Duodenal mucosa (tissue), 2 donors: ENCODE measurements around the gene RGS9BP.
"Not testable (repeated sequence)": the region's sequence is repeated elsewhere in the genome, so short reads cannot be mapped to it uniquely, and the experiment has no call there.

Source experiments
- H3K27ac ChIP-seq: one replicate; pipeline ENCODE4 v1.7.0; 2013; ENCODE audit warnings: low read depth, low read length
- H3K27me3 ChIP-seq, 2 donors: one replicate each; pipeline ENCODE4 v1.7.0; 2013; ENCODE audit warnings: low read length in 2 of 2, control low read depth in 1 of 2; ENCODE audit not compliant: insufficient read depth in 2 of 2, control insufficient read depth in 1 of 2
- H3K36me3 ChIP-seq, 2 donors: one replicate each; pipeline ENCODE4 v1.7.0; 2013; ENCODE audit warnings: low read length in 2 of 2, control low read depth in 1 of 2; ENCODE audit not compliant: insufficient read depth in 2 of 2, control insufficient read depth in 1 of 2
- H3K4me1 ChIP-seq, 2 donors: one replicate each; pipeline ENCODE4 v1.7.0; 2013; ENCODE audit warnings: low read length in 2 of 2, control low read depth in 1 of 2; ENCODE audit not compliant: insufficient read depth in 2 of 2, control insufficient read depth in 1 of 2
- H3K4me3 ChIP-seq, 2 donors: one replicate each; pipeline ENCODE4 v1.7.0; 2013; ENCODE audit warnings: low read length in 2 of 2, low read depth in 1 of 2
- H3K9ac ChIP-seq, 2 donors: one replicate each; pipeline ENCODE4 v1.7.0; 2013; ENCODE audit warnings: low read length in 2 of 2, low read depth in 1 of 2
- H3K9me3 ChIP-seq, 2 donors: one replicate each; pipeline ENCODE4 v1.7.0; 2013; ENCODE audit warnings: low read length in 2 of 2, control low read depth in 1 of 2; ENCODE audit not compliant: control insufficient read depth in 1 of 2

The RGS9BP gene

GRCh38 chr19:32649751-32650150, 25.9 kb upstream of the RGS9BP start:
- peaks cover 4 to 29% of the 10 kb centered on the region in 2 donors for H3K36me3 ChIP-seq
- peaks cover 13 to 16% of the 10 kb centered on the region in 2 donors for H3K4me1 ChIP-seq
- no peak overlapping the region for H3K4me3 ChIP-seq
- H3K27ac ChIP-seq: no peak overlapping the region
- no peak overlapping the region for H3K9ac ChIP-seq
- H3K9me3 ChIP-seq: no peaks in the 10 kb centered on the region
- H3K27me3 ChIP-seq: no peaks in the 10 kb centered on the region

- no peaks in the 10 kb centered on the region for H3K9me3 ChIP-seq
- H3K9ac ChIP-seq: no peak overlapping the region
- H3K4me3 ChIP-seq: no peak overlapping the region
- peaks cover 13 to 16% of the 10 kb centered on the region in 2 donors for H3K4me1 ChIP-seq
- no peak overlapping the region for H3K27ac ChIP-seq
- H3K27me3 ChIP-seq: no peaks in the 10 kb centered on the region
- H3K36me3 ChIP-seq: peaks cover 7 to 34% of the 10 kb centered on the region in 2 donors
Measured at GRCh38 chr19:32650671-32651070, 25.0 kb upstream of the RGS9BP start.

GRCh38 chr19:32651729-32652140, 23.9 kb upstream of the RGS9BP start:
- Histone ChIP-seq H3K9ac (no peak overlapping the region), H3K36me3 (peaks cover 7 to 36% of the 10 kb centered on the region in 2 donors), H3K9me3 (no peaks in the 10 kb centered on the region), H3K4me1 (peaks cover 13 to 16% of the 10 kb centered on the region in 2 donors), H3K4me3 (no peak overlapping the region), H3K27me3 (no peaks in the 10 kb centered on the region), H3K27ac (no peak overlapping the region)

- H3K9me3 ChIP-seq, H3K4me3 ChIP-seq, H3K9ac ChIP-seq, H3K27ac ChIP-seq, H3K27me3 ChIP-seq: not testable (repeated sequence)
- Histone ChIP-seq H3K4me1 (peaks cover 13 to 16% of the 10 kb centered on the region in 2 donors), H3K36me3 (peaks cover 7 to 32% of the 10 kb centered on the region in 2 donors)
Measured at GRCh38 chr19:32652331-32652730, 23.3 kb upstream of the RGS9BP start.

GRCh38 chr19:32652894-32653598, 22.6 kb upstream of the RGS9BP start:
- H3K27ac ChIP-seq: peak overlapping the region; percentile 38
- H3K9me3 ChIP-seq: no peaks in the 10 kb centered on the region
- H3K36me3 ChIP-seq: peaks cover 7 to 28% of the 10 kb centered on the region in 2 donors
- H3K9ac ChIP-seq: peak overlapping the region in 1 of 2 donors; percentile 21
- H3K27me3 ChIP-seq: no peaks in the 10 kb centered on the region
- peak overlapping the region in 1 of 2 donors; percentile 10 for H3K4me3 ChIP-seq
- H3K4me1 ChIP-seq: peaks cover 13 to 16% of the 10 kb centered on the region in 2 donors

GRCh38 chr19:32653599-32653915, 22.1 kb upstream of the RGS9BP start:
- Histone ChIP-seq H3K9me3 (no peaks in the 10 kb centered on the region), H3K9ac (no peak overlapping the region), H3K27ac (peak overlapping the region; percentile 38), H3K4me3 (no peak overlapping the region), H3K27me3 (no peaks in the 10 kb centered on the region), H3K4me1 (peaks cover 13 to 16% of the 10 kb centered on the region in 2 donors), H3K36me3 (peaks cover 7 to 29% of the 10 kb centered on the region in 2 donors)

- H3K4me1 ChIP-seq: peaks cover 13 to 16% of the 10 kb centered on the region in 2 donors
- H3K4me3 ChIP-seq, H3K27me3 ChIP-seq, H3K27ac ChIP-seq, H3K9ac ChIP-seq, H3K9me3 ChIP-seq: not testable (repeated sequence)
- H3K36me3 ChIP-seq: peaks cover 3 to 22% of the 10 kb centered on the region in 2 donors
Measured at GRCh38 chr19:32656379-32656778, 19.3 kb upstream of the RGS9BP start.

- Histone ChIP-seq H3K4me3 (no peak overlapping the region), H3K9ac (no peak overlapping the region), H3K27me3 (no peaks in the 10 kb centered on the region), H3K9me3 (no peaks in the 10 kb centered on the region), H3K27ac (no peak overlapping the region), H3K36me3 (peaks cover 3 to 22% of the 10 kb centered on the region in 2 donors), H3K4me1 (peaks cover under 1 to 2% of the 10 kb centered on the region in 2 donors)
Measured at GRCh38 chr19:32658075-32658474, 17.6 kb upstream of the RGS9BP start.

GRCh38 chr19:32658527-32658926, 17.1 kb upstream of the RGS9BP start:
- no peak overlapping the region for H3K27ac ChIP-seq
- H3K27me3 ChIP-seq: no peaks in the 10 kb centered on the region
- H3K9ac ChIP-seq: no peak overlapping the region
- no peaks in the 10 kb centered on the region for H3K9me3 ChIP-seq
- H3K36me3 ChIP-seq: peaks cover 3 to 22% of the 10 kb centered on the region in 2 donors
- H3K4me3 ChIP-seq: no peak overlapping the region
- H3K4me1 ChIP-seq: no peaks in the 10 kb centered on the region

GRCh38 chr19:32661318-32661717, 14.3 kb upstream of the RGS9BP start:
- Histone ChIP-seq H3K27me3 (no peaks in the 10 kb centered on the region), H3K9me3 (no peaks in the 10 kb centered on the region), H3K27ac (no peak overlapping the region), H3K9ac (no peak overlapping the region), H3K4me3 (no peak overlapping the region), H3K4me1 (no peaks in the 10 kb centered on the region), H3K36me3 (peaks cover 0 to 17% of the 10 kb centered on the region in 2 donors)
